Body of pancreas (tissue), 4 donors: ENCODE measurements around the gene MAGEF1.

ENCODE experiments used
- POLR2A ChIP-seq, 3 donors: fragments of 450-650 bp; IDR thresholded peaks; one replicate each; pipeline ENCODE4 v1.6.1; 2016; ENCODE audit warnings: antibody characterized with exemption in 3 of 3, mild to moderate bottlenecking in 2 of 3
- TF ChIP-seq, protein P1 (sequence below), 7 experiments: fragments of 450-650 bp in 4 of 7; fragments of 200-600 bp in 3 of 7; sonication (generic) in 3 of 7; IDR thresholded peaks; one replicate each; pipeline ENCODE4 v1.5.1; 2016 to 2019; ENCODE audit warnings: antibody characterized with exemption in 7 of 7

DNA sequence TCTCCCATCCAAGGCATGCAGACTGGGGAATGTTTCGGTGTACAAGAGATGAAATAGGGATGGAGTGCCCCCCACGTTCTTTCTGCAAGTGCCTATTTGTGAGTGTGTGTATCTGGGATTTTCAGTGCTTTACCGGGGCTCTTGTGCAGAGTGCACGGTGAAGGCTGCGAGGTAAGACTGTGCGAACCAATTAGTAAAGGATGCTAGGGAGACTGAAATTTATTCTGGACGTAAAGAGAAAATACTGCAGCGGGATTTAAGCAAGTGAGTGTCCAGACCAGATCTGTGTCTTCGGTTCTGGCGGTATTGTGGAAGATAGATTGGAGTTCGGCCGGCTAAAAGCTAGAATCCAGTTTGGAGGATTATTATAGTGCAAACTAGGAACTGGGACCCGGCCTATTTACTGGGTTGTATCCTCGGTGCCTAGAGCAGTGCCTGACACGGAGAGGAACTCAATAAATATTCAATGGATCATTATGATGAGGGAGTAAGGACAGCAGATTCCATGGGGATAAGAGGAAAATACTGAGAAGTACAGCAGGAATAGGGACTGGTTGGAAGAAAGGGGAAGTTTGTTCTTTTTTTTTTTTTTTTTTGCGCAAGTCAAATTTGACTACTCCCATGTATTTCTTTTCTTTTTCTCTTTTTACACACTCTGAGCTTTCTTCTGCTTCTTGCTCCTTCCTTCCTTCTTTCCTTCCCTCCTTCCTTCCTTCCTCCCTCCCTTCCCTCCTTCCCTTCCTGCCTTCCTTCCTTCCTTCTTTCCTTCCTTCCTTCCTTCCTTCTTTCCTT, 580 bp upstream of the MAGEF1 start:
- no peak for TF ChIP-seq POLR2A (IDR thresholded peaks at IDR 0.05)
- TF ChIP-seq, protein P1, sequence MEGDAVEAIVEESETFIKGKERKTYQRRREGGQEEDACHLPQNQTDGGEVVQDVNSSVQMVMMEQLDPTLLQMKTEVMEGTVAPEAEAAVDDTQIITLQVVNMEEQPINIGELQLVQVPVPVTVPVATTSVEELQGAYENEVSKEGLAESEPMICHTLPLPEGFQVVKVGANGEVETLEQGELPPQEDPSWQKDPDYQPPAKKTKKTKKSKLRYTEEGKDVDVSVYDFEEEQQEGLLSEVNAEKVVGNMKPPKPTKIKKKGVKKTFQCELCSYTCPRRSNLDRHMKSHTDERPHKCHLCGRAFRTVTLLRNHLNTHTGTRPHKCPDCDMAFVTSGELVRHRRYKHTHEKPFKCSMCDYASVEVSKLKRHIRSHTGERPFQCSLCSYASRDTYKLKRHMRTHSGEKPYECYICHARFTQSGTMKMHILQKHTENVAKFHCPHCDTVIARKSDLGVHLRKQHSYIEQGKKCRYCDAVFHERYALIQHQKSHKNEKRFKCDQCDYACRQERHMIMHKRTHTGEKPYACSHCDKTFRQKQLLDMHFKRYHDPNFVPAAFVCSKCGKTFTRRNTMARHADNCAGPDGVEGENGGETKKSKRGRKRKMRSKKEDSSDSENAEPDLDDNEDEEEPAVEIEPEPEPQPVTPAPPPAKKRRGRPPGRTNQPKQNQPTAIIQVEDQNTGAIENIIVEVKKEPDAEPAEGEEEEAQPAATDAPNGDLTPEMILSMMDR (IDR thresholded peaks at IDR 0.05) = no peak
